Bronchial smooth muscle cell (primary cell): ENCODE measurements around the gene MSI1. TPM values are rescaled to one million over a fixed set of nuclear protein-coding genes. Genes with fewer than 3 reads are reported as not detected.

Experiments
- total RNA-seq: library from RNA; depleted of rRNA; stranded (reverse); fragments of >200 nt; gene quantifications from 2 replicates; pipeline ENCODE4 v1.2.1, GENCODE V29; 2014

MSI1 gene
- total RNA-seq: under 0.01 TPM in 1 of 2 replicates, not detected in the other

DNA sequence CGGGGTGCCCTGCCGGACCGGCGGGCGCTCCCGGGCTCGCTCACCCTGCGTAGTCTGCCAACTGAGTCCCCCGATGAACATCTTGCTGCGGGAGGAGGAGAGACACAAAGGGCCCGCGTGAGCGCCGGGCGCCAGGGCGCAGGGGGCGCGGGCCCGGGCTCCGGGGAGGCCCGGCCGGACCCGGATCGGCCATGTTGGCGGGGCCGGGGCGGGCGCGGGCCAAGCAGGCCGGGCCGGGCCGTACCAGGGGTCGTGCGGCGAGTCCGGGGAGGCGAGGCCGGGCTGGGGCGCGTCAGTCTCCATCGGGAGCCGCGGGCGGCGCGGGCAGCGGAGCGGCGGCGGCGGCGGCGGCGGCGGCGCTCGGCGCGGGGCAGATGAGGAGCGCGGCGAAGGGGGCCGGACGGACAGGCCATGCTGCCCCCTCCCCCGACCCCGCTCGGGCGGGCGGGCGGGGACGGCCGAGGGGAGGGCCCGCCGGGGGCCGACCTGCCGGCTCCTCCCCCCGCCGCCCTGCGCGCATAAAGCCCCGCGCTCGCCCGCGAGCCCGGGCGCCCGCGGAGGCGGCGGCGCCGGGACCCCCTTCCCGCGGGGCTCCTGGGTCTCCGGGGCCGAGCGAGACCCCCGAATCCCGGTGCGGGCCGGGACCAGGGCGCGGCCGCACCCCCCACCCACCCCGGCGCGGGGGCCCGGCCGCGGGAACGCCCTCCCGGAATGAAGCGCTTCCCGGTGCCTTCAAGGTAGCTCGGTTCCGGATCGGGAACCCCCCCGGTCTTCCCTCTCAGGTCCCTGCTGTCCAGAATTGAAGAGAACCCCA, at the start of gene MSI1:
TSS of gene MSI1 (minus strand) at position 376 of the 814 bp plus-strand sequence. CDS start at position 303, 73 bp downstream.

GRCh38 chr12:120327593-120327992, 41.4 kb downstream of the MSI1 start, which contains the start of gene PLA2G1B:
Gene PLA2G1B (minus strand): TSS chr12:120327779. CDS start chr12:120327753, 26 bp downstream.

DNA sequence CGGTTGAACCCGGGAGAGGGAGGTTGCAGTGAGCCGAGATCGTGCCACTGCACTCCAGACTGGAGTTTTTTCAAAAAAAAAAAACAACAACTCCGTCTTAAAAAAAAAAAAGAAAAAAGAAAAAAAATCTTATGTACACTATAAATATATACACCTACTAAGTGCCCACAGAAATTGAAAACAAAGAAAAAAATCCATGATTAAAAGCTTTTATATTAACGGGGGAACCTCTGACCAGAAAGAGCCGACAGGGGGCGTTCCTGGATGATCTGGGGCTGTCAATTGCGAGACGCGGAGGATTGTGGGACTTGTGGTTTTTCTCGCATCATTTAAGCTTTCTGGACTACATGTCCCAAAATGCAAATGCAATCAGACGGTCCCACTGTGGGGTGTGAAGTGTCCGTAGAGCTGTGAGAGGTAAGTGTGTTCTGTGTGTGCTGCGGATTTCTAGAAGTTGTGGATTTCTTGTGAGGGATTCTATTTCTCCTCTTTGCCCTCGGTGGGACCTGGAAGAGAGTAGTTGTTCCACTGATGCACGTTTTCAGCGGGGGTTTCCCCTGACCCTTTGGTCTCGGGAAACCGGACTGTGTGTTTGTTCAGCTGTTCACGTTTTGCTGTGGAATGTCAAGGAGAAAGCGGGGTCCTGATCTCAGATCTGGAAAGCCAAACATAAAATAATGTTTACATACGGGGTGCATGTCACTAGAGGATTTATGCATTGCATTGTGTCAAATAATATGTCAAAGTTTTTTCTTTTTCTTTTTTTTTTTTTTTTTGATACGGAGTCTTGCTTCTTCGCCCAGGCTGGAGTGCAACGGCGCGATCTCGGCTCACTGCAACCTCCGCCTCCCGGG, 66.8 kb downstream of the MSI1 start, which contains the start of gene SIRT4:
TSS of gene SIRT4 (plus strand) at position 360 of the 854 bp plus-strand sequence. CDS start 1,241 bp downstream, outside the sequence.

DNA sequence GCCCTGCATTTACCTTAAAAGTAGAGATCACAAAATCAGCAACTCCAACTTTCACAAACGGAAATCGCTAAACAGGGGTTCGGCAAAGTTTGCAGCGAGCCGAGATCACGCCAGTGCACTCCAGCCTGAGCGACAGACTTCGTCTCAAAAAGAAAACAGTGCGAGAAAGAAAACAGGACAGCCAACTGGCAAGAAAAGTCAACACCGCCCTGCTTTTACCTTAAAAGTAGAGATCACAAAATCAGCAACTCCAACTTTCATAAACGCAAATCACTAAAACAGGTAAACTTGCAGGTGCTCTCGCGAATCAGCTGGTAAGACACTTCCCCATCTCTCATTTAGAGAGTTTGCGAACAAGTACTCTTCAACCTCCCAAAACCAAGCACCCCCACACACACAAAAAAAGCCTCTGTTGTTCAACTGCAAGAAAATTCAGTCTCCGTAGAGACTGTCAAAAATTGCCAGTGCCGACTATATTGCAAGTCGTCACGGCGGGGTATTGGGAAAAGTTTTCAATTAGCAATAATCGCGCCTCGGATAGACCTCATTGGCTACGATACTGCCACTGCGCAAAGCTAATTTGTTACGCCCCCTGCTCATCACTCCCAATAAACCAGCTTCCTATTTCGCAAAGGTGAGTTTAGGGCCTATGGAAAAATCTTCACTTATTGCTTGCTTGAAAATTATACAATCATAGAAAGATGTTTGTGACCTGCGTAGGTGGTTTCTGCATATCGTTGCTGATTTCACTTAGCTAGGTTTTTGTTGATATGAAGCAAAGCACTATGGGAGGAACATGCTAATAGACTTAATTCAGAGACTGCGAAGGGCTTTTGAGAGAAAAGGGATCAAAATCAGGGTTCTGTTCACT, 76.1 kb downstream of the MSI1 start, which contains the start of gene RNU4-1:
TSS of gene RNU4-1 (minus strand) at position 577 of the 871 bp plus-strand sequence.

Other genes with a start within 250 kb of the MSI1 start
- 65.5 and 66.7 TPM in 2 replicates for gene GCN1, start 174.4 kb downstream of the MSI1 start, total RNA-seq
- gene RPLP0, start 168.1 kb downstream of the MSI1 start, total RNA-seq: 3,592 and 5,815 TPM in 2 replicates
- 13.7 and 22.9 TPM in 2 replicates for gene PXN, start 103.4 kb downstream of the MSI1 start, total RNA-seq
- 755 and 2,327 TPM in 2 replicates for gene RNU4-2, start 77.3 kb downstream of the MSI1 start, total RNA-seq
- 503 and 1,049 TPM in 2 replicates for gene RNU4-1, start 75.9 kb downstream of the MSI1 start, total RNA-seq
- 2.6 and 2.7 TPM in 2 replicates for gene SIRT4, start 66.8 kb downstream of the MSI1 start, total RNA-seq
- gene PLA2G1B, start 41.4 kb downstream of the MSI1 start, total RNA-seq: 0.17 TPM in 1 of 2 replicates, not detected in the other
- gene COX6A1, start 68.9 kb upstream of the MSI1 start, total RNA-seq: 754 and 795 TPM in 2 replicates
- gene TRIAP1, start 77.2 kb upstream of the MSI1 start, total RNA-seq: 21.0 and 32.2 TPM in 2 replicates
- 12.2 and 13.6 TPM in 2 replicates for gene GATC, start 77.3 kb upstream of the MSI1 start, total RNA-seq
- gene SRSF9, start 100.6 kb upstream of the MSI1 start, total RNA-seq: 185 and 240 TPM in 2 replicates
- gene DYNLL1, start 126.9 kb upstream of the MSI1 start, total RNA-seq: 252 and 406 TPM in 2 replicates
- 30.6 and 47.5 TPM in 2 replicates for gene COQ5, start 160.0 kb upstream of the MSI1 start, total RNA-seq
- 99.9 and 120 TPM in 2 replicates for gene RNF10, start 165.2 kb upstream of the MSI1 start, total RNA-seq
- 43.2 and 61.9 TPM in 2 replicates for gene POP5, start 212.2 kb upstream of the MSI1 start, total RNA-seq